OCI-LY1 (cell line): ENCODE results near the gene TK1.

Source experiments
- H2AFZ ChIP-seq: fragments of 200-600 bp; sonication (generic), shearing (Covaris generic); 2 replicates; pipeline ENCODE4 v1.6.0; 2014; ENCODE audit warnings: antibody characterized with exemption, mild to moderate bottlenecking, low read length
- H3F3A ChIP-seq: fragments of 200-600 bp; sonication (generic), shearing (Covaris generic); 2 replicates; pipeline ENCODE4 v1.6.0; 2014; ENCODE audit warnings: mild to moderate bottlenecking, antibody characterized with exemption, low read length, moderate library complexity; ENCODE audit not compliant: insufficient read depth
- H3K27ac ChIP-seq: fragments of 200-600 bp; sonication (generic); 2 replicates; pipeline ENCODE4 v1.5.1; 2014; ENCODE audit warnings: low read length, mixed run types, mild to moderate bottlenecking, low read depth; ENCODE audit not compliant: poor library complexity, severe bottlenecking
- H3K27me3 ChIP-seq: fragments of 200-600 bp; sonication (generic); 2 replicates; pipeline ENCODE4 v1.6.0; 2014; ENCODE audit warnings: antibody characterized with exemption, mild to moderate bottlenecking, low read length, moderate library complexity; ENCODE audit not compliant: insufficient read depth
- H3K36me3 ChIP-seq: fragments of 200-600 bp; sonication (generic); 2 replicates; pipeline ENCODE4 v1.6.1; 2014; ENCODE audit warnings: mild to moderate bottlenecking, antibody characterized with exemption, low read length, moderate library complexity, mixed read lengths; ENCODE audit not compliant: insufficient read depth
- H3K4me1 ChIP-seq: fragments of 200-600 bp; sonication (generic); 2 replicates; pipeline ENCODE4 v1.5.1; 2014; ENCODE audit warnings: mild to moderate bottlenecking, low read length, moderate library complexity; ENCODE audit not compliant: insufficient read depth, severe bottlenecking
- H3K4me2 ChIP-seq: fragments of 200-600 bp; sonication (generic), shearing (Covaris generic); 2 replicates; pipeline ENCODE4 v1.6.1; 2014; ENCODE audit warnings: low read length
- H3K4me3 ChIP-seq: fragments of 200-600 bp; sonication (generic); 2 replicates; pipeline ENCODE4 v1.5.1; 2014; ENCODE audit warnings: low read length, low read depth, mild to moderate bottlenecking, mixed read lengths; ENCODE audit not compliant: poor library complexity, severe bottlenecking
- H3K79me2 ChIP-seq: fragments of 200-600 bp; shearing (Covaris generic); 2 replicates; pipeline ENCODE4 v1.6.1; 2016; ENCODE audit warnings: mixed run types, low read length, mixed read lengths; ENCODE audit not compliant: insufficient read depth
- H3K9ac ChIP-seq: fragments of 200-600 bp; sonication (generic), shearing (Covaris generic); 2 replicates; pipeline ENCODE4 v1.6.1; 2014; ENCODE audit warnings: mild to moderate bottlenecking, low read length, mixed read lengths
- H3K9me2 ChIP-seq: fragments of 200-600 bp; sonication (generic), shearing (Covaris generic); 2 replicates; pipeline ENCODE4 v1.6.1; 2014; ENCODE audit warnings: low read depth, mild to moderate bottlenecking, low read length, mixed read lengths
- H3K9me3 ChIP-seq: fragments of 200-600 bp; shearing (Covaris generic); 2 replicates; pipeline ENCODE4 v1.6.1; 2014; ENCODE audit warnings: low read length, mixed read lengths
- H4K20me1 ChIP-seq: fragments of 200-600 bp; sonication (generic), shearing (Covaris generic); 2 replicates; pipeline ENCODE4 v1.6.0; 2016; ENCODE audit warnings: mild to moderate bottlenecking, low read length; ENCODE audit not compliant: insufficient read depth
- CTCF ChIP-seq: fragments of 200-600 bp; sonication (generic), shearing (Covaris generic); IDR thresholded peaks from 2 replicates; pipeline ENCODE4 v1.5.1; 2017; ENCODE audit warnings: mild to moderate bottlenecking, antibody characterized with exemption, low read length, moderate library complexity, mixed read lengths
- EZH2 ChIP-seq: fragments of 200-600 bp; sonication (generic), shearing (Covaris generic); IDR thresholded peaks from 2 replicates; pipeline ENCODE4 v1.8.0; 2017; ENCODE audit warnings: borderline replicate concordance, mixed run types, mild to moderate bottlenecking, antibody characterized with exemption, low read length, moderate library complexity, mixed read lengths

TK1 gene

GRCh38 chr17:78130090-78130436 is 56.8 kb downstream of the TK1 start:
- Histone ChIP-seq H3K4me1 (peaks cover 82% of the 10 kb centered on the region), H3K4me3 (peak overlapping the region; percentile 72), H2AFZ (no peak overlapping the region), H3K9me3 (no peaks in the 10 kb centered on the region), H3F3A (no peaks in the 10 kb centered on the region), H4K20me1 (no peaks in the 10 kb centered on the region), H3K27ac (peak overlapping the region; percentile 92), H3K4me2 (peak overlapping the region; percentile 89), H3K9me2 (no peaks in the 10 kb centered on the region), H3K79me2 (no peaks in the 10 kb centered on the region), H3K27me3 (no peaks in the 10 kb centered on the region), H3K9ac (peak overlapping the region; percentile 92; the same call in 1 of the 2 replicates), H3K36me3 (peaks cover 7% of the 10 kb centered on the region)
- TF ChIP-seq CTCF: no peak
- no peak for TF ChIP-seq EZH2

- Histone ChIP-seq H4K20me1 (no peaks in the 10 kb centered on the region), H2AFZ (no peak overlapping the region), H3K4me2 (peak overlapping the region; percentile 89)
Observed at GRCh38 chr17:78129351-78130089, 57.3 kb downstream of the TK1 start.

GRCh38 chr17:78128551-78129350 is 58.1 kb downstream of the TK1 start, which contains the start of gene TMC6:
TSS of gene TMC6 (minus strand) at chr17:78128755. CDS start at chr17:78126832, 1,923 bp downstream.
- no peak within 1 kb of the TSS for H2AFZ ChIP-seq
- H3F3A ChIP-seq: no peaks in the 10 kb centered on the region
- peaks cover 4% of the 10 kb centered on the region; the same call in 1 of the 2 replicates for H3K36me3 ChIP-seq
- H4K20me1 ChIP-seq: no peaks in the 10 kb centered on the region
- H3K9ac ChIP-seq: peak within 1 kb of the TSS; percentile 80
- H3K4me2 ChIP-seq: peak within 1 kb of the TSS; percentile 89
- H3K9me2 ChIP-seq: no peaks in the 10 kb centered on the region
- peak within 1 kb of the TSS; percentile 74 for H3K4me3 ChIP-seq
- no peaks in the 10 kb centered on the region for H3K79me2 ChIP-seq
- peak within 1 kb of the TSS; percentile 92 for H3K27ac ChIP-seq
- peaks cover 89% of the 10 kb centered on the region for H3K4me1 ChIP-seq
- H3K9me3 ChIP-seq: no peaks in the 10 kb centered on the region
- H3K27me3 ChIP-seq: no peaks in the 10 kb centered on the region
- TF ChIP-seq CTCF (no peak), EZH2 (no peak)

More at GRCh38 chr17:78129351-78130089, 57.3 kb downstream of the TK1 start:
- Histone ChIP-seq H3K9me3 (no peaks in the 10 kb centered on the region), H3K4me3 (peak overlapping the region; percentile 74), H3F3A (no peaks in the 10 kb centered on the region), H3K9me2 (no peaks in the 10 kb centered on the region), H3K27ac (peak overlapping the region; percentile 92), H3K9ac (peak overlapping the region; percentile 92), H3K36me3 (peaks cover 2% of the 10 kb centered on the region; the same call in 1 of the 2 replicates), H3K4me1 (peaks cover 87% of the 10 kb centered on the region), H3K27me3 (no peaks in the 10 kb centered on the region), H3K79me2 (no peaks in the 10 kb centered on the region)
- TF ChIP-seq EZH2: no peak
- no peak for TF ChIP-seq CTCF
